Measurements from ENCODE around the gene TFCP2.

DNA sequence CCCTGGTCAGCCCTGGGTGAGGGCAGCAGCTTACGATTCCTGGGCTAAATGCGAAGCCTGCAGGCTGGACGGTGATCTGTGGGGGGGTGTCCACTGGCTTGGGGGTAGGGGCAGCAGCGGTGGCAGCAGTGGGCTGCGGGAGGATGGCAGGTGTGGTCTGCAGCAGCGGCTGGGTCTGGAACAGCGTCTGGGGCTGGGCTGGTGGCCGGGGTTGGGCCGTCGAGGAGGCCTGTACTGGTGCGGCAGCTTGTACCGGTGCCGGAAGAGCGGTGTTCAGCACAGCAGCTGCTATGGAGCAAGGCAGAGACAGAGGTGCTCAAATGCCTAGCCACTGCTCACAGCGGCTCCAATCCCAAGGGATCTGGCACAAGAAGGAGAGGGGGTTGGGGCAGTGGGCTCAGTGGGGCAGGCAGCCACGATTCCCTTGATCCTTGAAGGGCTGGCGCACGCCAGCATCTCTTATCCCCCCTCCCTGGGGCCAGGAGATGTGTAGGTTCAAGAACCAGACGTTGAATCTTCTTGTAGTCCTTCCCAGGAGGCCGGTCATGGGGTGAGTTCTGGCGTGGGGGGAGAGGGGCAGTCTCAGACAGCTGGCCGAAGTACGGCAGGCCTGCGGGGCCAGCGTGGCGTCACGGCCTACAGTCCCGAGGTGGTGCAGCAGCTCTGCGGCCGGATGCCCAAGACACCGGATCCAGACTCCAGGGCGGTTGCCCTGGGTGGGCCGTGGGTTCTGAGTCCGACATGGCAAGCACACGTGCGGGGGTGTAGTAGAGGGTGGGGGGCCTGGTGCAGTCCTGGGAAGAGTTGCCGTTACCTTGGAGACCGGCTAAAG, 25.0 kb upstream of the TFCP2 start:
- TF ChIP-seq, protein P1, sequence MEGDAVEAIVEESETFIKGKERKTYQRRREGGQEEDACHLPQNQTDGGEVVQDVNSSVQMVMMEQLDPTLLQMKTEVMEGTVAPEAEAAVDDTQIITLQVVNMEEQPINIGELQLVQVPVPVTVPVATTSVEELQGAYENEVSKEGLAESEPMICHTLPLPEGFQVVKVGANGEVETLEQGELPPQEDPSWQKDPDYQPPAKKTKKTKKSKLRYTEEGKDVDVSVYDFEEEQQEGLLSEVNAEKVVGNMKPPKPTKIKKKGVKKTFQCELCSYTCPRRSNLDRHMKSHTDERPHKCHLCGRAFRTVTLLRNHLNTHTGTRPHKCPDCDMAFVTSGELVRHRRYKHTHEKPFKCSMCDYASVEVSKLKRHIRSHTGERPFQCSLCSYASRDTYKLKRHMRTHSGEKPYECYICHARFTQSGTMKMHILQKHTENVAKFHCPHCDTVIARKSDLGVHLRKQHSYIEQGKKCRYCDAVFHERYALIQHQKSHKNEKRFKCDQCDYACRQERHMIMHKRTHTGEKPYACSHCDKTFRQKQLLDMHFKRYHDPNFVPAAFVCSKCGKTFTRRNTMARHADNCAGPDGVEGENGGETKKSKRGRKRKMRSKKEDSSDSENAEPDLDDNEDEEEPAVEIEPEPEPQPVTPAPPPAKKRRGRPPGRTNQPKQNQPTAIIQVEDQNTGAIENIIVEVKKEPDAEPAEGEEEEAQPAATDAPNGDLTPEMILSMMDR (IDR thresholded peaks at IDR 0.05): no peak
- no peak for TF ChIP-seq POLR2A (IDR thresholded peaks at IDR 0.05)
